ENCODE measurements around the gene CTSC. TPM values are rescaled to one million over a fixed set of nuclear protein-coding genes. Genes with fewer than 3 reads are reported as not detected.

Gene CTSC
- polyA plus RNA-seq, 1 donor from 2014 or later, result 5.2 TPM

GRCh38 chr11:88384004-88384668, 46.6 kb upstream of the CTSC start:
- H3F3A ChIP-seq (ENCODE audit: insufficient read depth, low read length, poor library complexity, severe bottlenecking), result no peaks in the 10 kb centered on the region
- H3K36me3 ChIP-seq (ENCODE audit: insufficient read depth, low read length), result no peaks in the 10 kb centered on the region
- H3K27ac ChIP-seq (ENCODE audit: low read length), result no peak overlapping the region
- H3K9me2 ChIP-seq (ENCODE audit: insufficient read depth, low read length), result no peaks in the 10 kb centered on the region
- no peaks in the 10 kb centered on the region for H3K9me3 ChIP-seq (ENCODE audit: low read length)
- no peaks in the 10 kb centered on the region for H4K20me1 ChIP-seq (ENCODE audit: insufficient read depth)
- no peaks in the 10 kb centered on the region for H3K27me3 ChIP-seq (ENCODE audit: insufficient read depth, low read depth, low read length)
- no peak overlapping the region for H2AFZ ChIP-seq (ENCODE audit: low read depth, low read length)
- no peak overlapping the region for H3K4me3 ChIP-seq (ENCODE audit: low read length)
- no peak overlapping the region for H3K9ac ChIP-seq (ENCODE audit: low read length)
- TF ChIP-seq RAD21 (conservative IDR thresholded peaks at IDR 0.05), result no peak
- no peak for TF ChIP-seq POLR2AphosphoS5 (IDR thresholded peaks at IDR 0.05)
- TF ChIP-seq, protein P1, sequence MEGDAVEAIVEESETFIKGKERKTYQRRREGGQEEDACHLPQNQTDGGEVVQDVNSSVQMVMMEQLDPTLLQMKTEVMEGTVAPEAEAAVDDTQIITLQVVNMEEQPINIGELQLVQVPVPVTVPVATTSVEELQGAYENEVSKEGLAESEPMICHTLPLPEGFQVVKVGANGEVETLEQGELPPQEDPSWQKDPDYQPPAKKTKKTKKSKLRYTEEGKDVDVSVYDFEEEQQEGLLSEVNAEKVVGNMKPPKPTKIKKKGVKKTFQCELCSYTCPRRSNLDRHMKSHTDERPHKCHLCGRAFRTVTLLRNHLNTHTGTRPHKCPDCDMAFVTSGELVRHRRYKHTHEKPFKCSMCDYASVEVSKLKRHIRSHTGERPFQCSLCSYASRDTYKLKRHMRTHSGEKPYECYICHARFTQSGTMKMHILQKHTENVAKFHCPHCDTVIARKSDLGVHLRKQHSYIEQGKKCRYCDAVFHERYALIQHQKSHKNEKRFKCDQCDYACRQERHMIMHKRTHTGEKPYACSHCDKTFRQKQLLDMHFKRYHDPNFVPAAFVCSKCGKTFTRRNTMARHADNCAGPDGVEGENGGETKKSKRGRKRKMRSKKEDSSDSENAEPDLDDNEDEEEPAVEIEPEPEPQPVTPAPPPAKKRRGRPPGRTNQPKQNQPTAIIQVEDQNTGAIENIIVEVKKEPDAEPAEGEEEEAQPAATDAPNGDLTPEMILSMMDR (IDR thresholded peaks at IDR 0.05; ENCODE audit: poor library complexity, severe bottlenecking), result no peak
- TF ChIP-seq EP300 (conservative IDR thresholded peaks at IDR 0.05; ENCODE audit: poor library complexity, severe bottlenecking), result no peak
- TF ChIP-seq MXI1 (conservative IDR thresholded peaks at IDR 0.05; ENCODE audit: poor library complexity, severe bottlenecking), result no peak
- no peak for TF ChIP-seq EZH2 (IDR thresholded peaks at IDR 0.05; ENCODE audit: borderline replicate concordance, insufficient read depth, low read length, poor library complexity, severe bottlenecking)
- TF ChIP-seq TAF1 (IDR thresholded peaks at IDR 0.05; ENCODE audit: low read depth), result no peak
- TF ChIP-seq REST (IDR thresholded peaks at IDR 0.05; ENCODE audit: borderline replicate concordance), result no peak
- no peak for TF ChIP-seq SMC3 (conservative IDR thresholded peaks at IDR 0.05; ENCODE audit: poor library complexity)
- H3K4me2 ChIP-seq (ENCODE audit: low read length), result no peak overlapping the region
- H3K79me2 ChIP-seq (replicated peaks; ENCODE audit: insufficient read depth, low read length), result no peaks in the 10 kb centered on the region

DNA sequence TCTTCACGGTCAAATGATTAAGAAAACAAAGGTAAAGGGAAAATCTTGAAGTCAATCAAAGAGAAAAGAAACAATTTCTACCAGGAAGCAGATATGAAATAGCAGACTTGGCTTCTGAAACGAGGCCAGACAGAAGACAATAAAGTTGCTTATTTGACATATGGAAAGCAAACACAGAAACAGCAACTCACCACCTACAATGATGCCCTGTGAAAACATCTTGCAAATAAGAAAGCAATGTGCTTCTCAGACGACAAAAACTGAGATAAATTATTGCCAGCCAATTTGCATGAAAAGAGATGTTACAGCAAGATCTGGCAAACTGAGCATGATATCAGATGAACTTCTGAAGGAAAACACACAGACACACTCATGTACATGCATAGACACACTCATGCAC, 45.9 kb upstream of the CTSC start:
- Histone ChIP-seq H3K9ac (ENCODE audit: low read length) (no peak overlapping the region), H3K27me3 (ENCODE audit: insufficient read depth, low read depth, low read length) (no peaks in the 10 kb centered on the region), H3K4me2 (ENCODE audit: low read length) (no peak overlapping the region), H4K20me1 (ENCODE audit: insufficient read depth) (no peaks in the 10 kb centered on the region), H3F3A (ENCODE audit: insufficient read depth, low read length, poor library complexity, severe bottlenecking) (no peaks in the 10 kb centered on the region), H3K9me3 (ENCODE audit: low read length) (no peaks in the 10 kb centered on the region), H3K36me3 (ENCODE audit: insufficient read depth, low read length) (no peaks in the 10 kb centered on the region), H3K9me2 (ENCODE audit: insufficient read depth, low read length) (no peaks in the 10 kb centered on the region), H3K79me2 (replicated peaks; ENCODE audit: insufficient read depth, low read length) (no peaks in the 10 kb centered on the region), H3K4me3 (ENCODE audit: low read length) (no peak overlapping the region), H3K27ac (ENCODE audit: low read length) (no peak overlapping the region), H2AFZ (ENCODE audit: low read depth, low read length) (no peak overlapping the region)
- TF ChIP-seq MXI1 (conservative IDR thresholded peaks at IDR 0.05; ENCODE audit: poor library complexity, severe bottlenecking) (no peak), SMC3 (conservative IDR thresholded peaks at IDR 0.05; ENCODE audit: poor library complexity) (no peak), TAF1 (IDR thresholded peaks at IDR 0.05; ENCODE audit: low read depth) (no peak), REST (IDR thresholded peaks at IDR 0.05; ENCODE audit: borderline replicate concordance) (no peak), RAD21 (conservative IDR thresholded peaks at IDR 0.05) (no peak), EP300 (conservative IDR thresholded peaks at IDR 0.05; ENCODE audit: poor library complexity, severe bottlenecking) (no peak), POLR2AphosphoS5 (IDR thresholded peaks at IDR 0.05) (no peak)
- TF ChIP-seq, protein P1 (IDR thresholded peaks at IDR 0.05; ENCODE audit: poor library complexity, severe bottlenecking), result no peak
